Measurements from ENCODE around the gene LIPC. TPM values are rescaled to one million over a fixed set of nuclear protein-coding genes. Genes with fewer than 3 reads are reported as not detected.

Gene LIPC
- polyA plus RNA-seq, 3 donors: 0.37 TPM; not detected in 2

DNA sequence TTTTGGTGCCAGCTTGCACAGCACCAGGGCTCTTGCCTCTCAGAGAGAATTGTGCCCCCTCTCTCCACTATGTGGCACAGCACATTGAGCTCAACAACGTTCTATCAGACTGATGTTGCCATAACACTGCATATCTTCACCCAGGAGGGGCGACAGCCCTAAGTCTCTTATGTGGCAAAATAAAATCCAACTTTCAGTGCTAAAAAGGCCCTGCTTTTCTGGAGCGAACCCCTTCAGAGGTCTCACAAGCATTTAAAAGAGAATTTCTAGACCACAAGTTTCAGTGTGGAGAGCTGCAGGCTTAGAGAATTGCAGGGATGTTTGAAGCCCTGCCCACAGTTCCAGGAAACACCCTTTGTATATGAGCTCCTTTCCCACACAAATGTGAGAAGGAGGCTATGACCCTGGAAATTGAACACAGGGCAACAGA lies 85.5 kb downstream of the LIPC start:
- H4K20me1 ChIP-seq (ENCODE audit: insufficient read depth, low read length): no peaks in the 10 kb centered on the region
- Mint-ChIP-seq H3K27me3 (ENCODE audit: low read depth in 3 of 3) (no peaks in the 10 kb centered on the region), H3K36me3 (no peaks in the 10 kb centered on the region), H3K27ac (peak overlapping the region; percentile 94 to 99 (median 97)), H3K9me3 (peaks cover 0 to 2% (median 0%) of the 10 kb centered on the region in 7 donors), H3K4me3 (no peak overlapping the region), H3K4me1 (peaks cover 71% of the 10 kb centered on the region)
- H3K27me3 ChIP-seq (ENCODE audit: control insufficient read depth in 2 of 2, insufficient read depth in 2 of 2, low read length in 2 of 2): no peaks in the 10 kb centered on the region
- no peaks in the 10 kb centered on the region for H3K79me2 ChIP-seq (ENCODE audit: insufficient read depth, low read length)
- peaks cover 66 to 69% of the 10 kb centered on the region in 2 donors for H3K4me1 ChIP-seq (ENCODE audit: control insufficient read depth in 1 of 2, insufficient read depth in 2 of 2, low read length in 2 of 2)
- intact Hi-C loops (cut with micrococcal nuclease): loop anchor here in 1 of 2 donors (5.0 kb wide), 1 partner anchor 190 kb away; no protein-coding TSS in a partner anchor
- H3K36me3 ChIP-seq (replicated peaks in 1 of 2; ENCODE audit: control insufficient read depth in 1 of 2, insufficient read depth in 2 of 2, low read length in 2 of 2): no peaks in the 10 kb centered on the region
- no peak overlapping the region for H3K4me3 ChIP-seq (replicated peaks in 1 of 3; ENCODE audit: low read depth in 2 of 3, low read length in 3 of 3)
- DNase-seq: no peak
- TF ChIP-seq, protein P1, sequence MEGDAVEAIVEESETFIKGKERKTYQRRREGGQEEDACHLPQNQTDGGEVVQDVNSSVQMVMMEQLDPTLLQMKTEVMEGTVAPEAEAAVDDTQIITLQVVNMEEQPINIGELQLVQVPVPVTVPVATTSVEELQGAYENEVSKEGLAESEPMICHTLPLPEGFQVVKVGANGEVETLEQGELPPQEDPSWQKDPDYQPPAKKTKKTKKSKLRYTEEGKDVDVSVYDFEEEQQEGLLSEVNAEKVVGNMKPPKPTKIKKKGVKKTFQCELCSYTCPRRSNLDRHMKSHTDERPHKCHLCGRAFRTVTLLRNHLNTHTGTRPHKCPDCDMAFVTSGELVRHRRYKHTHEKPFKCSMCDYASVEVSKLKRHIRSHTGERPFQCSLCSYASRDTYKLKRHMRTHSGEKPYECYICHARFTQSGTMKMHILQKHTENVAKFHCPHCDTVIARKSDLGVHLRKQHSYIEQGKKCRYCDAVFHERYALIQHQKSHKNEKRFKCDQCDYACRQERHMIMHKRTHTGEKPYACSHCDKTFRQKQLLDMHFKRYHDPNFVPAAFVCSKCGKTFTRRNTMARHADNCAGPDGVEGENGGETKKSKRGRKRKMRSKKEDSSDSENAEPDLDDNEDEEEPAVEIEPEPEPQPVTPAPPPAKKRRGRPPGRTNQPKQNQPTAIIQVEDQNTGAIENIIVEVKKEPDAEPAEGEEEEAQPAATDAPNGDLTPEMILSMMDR (IDR thresholded peaks at IDR 0.05): no peak
- H3K9ac ChIP-seq (ENCODE audit: insufficient read depth, low read length, poor library complexity, severe bottlenecking): peak overlapping the region; percentile 57
- 93% methylated on average over 3 of the region's 3 CpGs for WGBS (ENCODE audit: insufficient coverage)
- H3K9me3 ChIP-seq (replicated peaks in 1 of 2; ENCODE audit: control insufficient read depth in 1 of 2, insufficient read depth in 1 of 2, low read length in 2 of 2): no peaks in the 10 kb centered on the region
- H3K27ac ChIP-seq (ENCODE audit: low read depth in 1 of 2, low read length in 2 of 2): peak overlapping the region; percentile 68 to 97
- no peak overlapping the region for H2AFZ ChIP-seq (ENCODE audit: insufficient read depth, low read depth, low read length, poor library complexity, severe bottlenecking)
- peak overlapping the region; percentile 3 for H3K4me2 ChIP-seq (replicated peaks; ENCODE audit: extremely low read depth, low read length, poor library complexity, severe bottlenecking)

- peak overlapping the region; percentile 68 to 97 for H3K27ac ChIP-seq (ENCODE audit: low read depth in 1 of 2, low read length in 2 of 2)
- DNase-seq: peak; percentile 77 to 87 (median 81)
- H3K4me3 Mint-ChIP-seq: peak overlapping the region in 1 of 2 donors; percentile 48
- peak overlapping the region; percentile 57 for H3K9ac ChIP-seq (ENCODE audit: insufficient read depth, low read length, poor library complexity, severe bottlenecking)
- peak overlapping the region; percentile 94 to 99 (median 97) for H3K27ac Mint-ChIP-seq
- H3K9me3 Mint-ChIP-seq: peaks cover 0 to 2% (median 0%) of the 10 kb centered on the region in 7 donors
- no peaks in the 10 kb centered on the region for H3K79me2 ChIP-seq (ENCODE audit: insufficient read depth, low read length)
- H4K20me1 ChIP-seq (ENCODE audit: insufficient read depth, low read length): no peaks in the 10 kb centered on the region
- H3K4me1 ChIP-seq (ENCODE audit: control insufficient read depth in 1 of 2, insufficient read depth in 2 of 2, low read length in 2 of 2): peaks cover 70 to 75% of the 10 kb centered on the region in 2 donors
- peaks cover 0 to 4% of the 10 kb centered on the region in 2 donors for H3K36me3 Mint-ChIP-seq
- H3K4me1 Mint-ChIP-seq: peaks cover 74% of the 10 kb centered on the region
- H3K4me2 ChIP-seq (replicated peaks; ENCODE audit: extremely low read depth, low read length, poor library complexity, severe bottlenecking): peak overlapping the region; percentile 32
- intact Hi-C loops (cut with micrococcal nuclease): loop anchor here in 1 of 2 donors (5.0 kb wide), 1 partner anchor 191 kb away; no protein-coding TSS in a partner anchor
- no peaks in the 10 kb centered on the region for H3K9me3 ChIP-seq (replicated peaks in 1 of 2; ENCODE audit: control insufficient read depth in 1 of 2, insufficient read depth in 1 of 2, low read length in 2 of 2)
- H3K4me3 ChIP-seq (replicated peaks in 1 of 3; ENCODE audit: low read depth in 2 of 3, low read length in 3 of 3): no peak overlapping the region
- peaks cover 0 to 3% (median 0%) of the 10 kb centered on the region in 3 donors for H3K27me3 Mint-ChIP-seq (ENCODE audit: low read depth in 3 of 3)
- H2AFZ ChIP-seq (ENCODE audit: insufficient read depth, low read depth, low read length, poor library complexity, severe bottlenecking): peak overlapping the region; percentile 13
- no peaks in the 10 kb centered on the region for H3K36me3 ChIP-seq (replicated peaks in 1 of 2; ENCODE audit: control insufficient read depth in 1 of 2, insufficient read depth in 2 of 2, low read length in 2 of 2)
- TF ChIP-seq, protein P1 (IDR thresholded peaks at IDR 0.05): no peak
- no peaks in the 10 kb centered on the region for H3K27me3 ChIP-seq (ENCODE audit: control insufficient read depth in 2 of 2, insufficient read depth in 2 of 2, low read length in 2 of 2)
- WGBS (ENCODE audit: insufficient coverage): 40% methylated on average over 7 of the region's 9 CpGs
Measured at GRCh38 chr15:58517682-58518525, 86.1 kb downstream of the LIPC start.

Data from CD14-positive monocyte (primary cell).